Measurements from ENCODE around the gene HOXB4. TPM values are rescaled to one million over a fixed set of nuclear protein-coding genes. Genes with fewer than 3 reads are reported as not detected.

The HOXB4 gene
- total and polyA plus RNA-seq, 2 donors (not counting 1 experiment from before 2014, with no cell fraction given): 3.8 to 8.9 TPM

DNA sequence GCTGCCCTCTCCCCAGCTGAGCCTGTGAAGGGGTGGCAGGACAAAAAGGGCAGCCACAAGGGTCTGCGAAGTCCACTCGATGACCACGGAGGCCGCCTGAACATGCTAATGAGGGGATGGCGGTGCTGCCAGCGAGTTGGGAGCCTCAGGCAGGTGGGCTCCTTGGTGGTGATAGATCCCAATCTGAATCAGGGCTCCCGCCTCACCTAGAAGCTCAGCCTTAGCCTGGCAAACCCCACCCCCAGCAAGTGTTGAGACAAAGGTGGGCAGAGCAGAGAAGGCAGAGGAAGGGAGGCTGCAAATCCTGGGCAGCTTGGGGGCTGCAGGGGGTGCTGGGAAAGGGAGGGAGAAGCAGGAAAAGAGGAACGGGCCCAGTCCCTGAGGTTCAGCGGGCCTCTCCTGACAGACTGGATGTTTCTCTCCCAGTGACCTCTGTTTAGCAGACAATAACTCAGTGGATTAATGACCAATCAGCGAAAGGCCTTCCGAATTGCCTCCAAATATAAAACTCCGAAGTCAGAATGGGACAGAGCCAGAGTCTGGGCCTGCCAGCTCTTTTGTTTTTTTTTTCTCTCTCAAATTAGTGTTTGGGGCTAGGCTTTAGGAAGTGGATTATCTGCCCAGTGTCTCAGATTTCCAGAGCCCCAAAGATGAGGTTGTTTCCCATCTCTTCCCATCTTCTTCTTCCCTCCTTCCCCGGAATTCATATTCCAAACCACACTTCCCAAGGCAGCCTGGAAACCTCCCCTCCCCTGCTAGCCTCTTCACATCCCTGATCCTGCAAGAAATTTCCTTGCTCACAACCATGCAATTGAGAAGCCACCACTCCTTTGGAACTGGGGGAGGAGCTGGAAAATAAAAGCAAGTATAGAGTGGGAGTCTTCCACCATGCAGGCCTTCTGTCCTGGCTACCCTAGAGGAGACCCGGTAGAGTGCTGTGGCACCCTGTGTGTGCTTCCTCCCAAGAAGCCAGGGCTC is 18.0 kb downstream of the HOXB4 start:
- Histone ChIP-seq H3K27me3 (ENCODE audit: control insufficient read depth, insufficient read depth, low read length) (no peaks in the 10 kb centered on the region), H3K4me1 (ENCODE audit: control insufficient read depth, extremely low read depth, insufficient read depth, low read length) (peaks cover 56% of the 10 kb centered on the region), H3K9ac (ENCODE audit: insufficient read depth, low read length) (no peak overlapping the region), H3K4me3 (replicated peaks in 1 of 4; ENCODE audit: control extremely low read depth in 1 of 4, insufficient read depth in 1 of 4, low read depth in 3 of 4, low read length in 4 of 4) (peak overlapping the region; percentile 40 to 82 (median 75)), H3K36me3 (ENCODE audit: control insufficient read depth, insufficient read depth, low read length) (peaks cover 10% of the 10 kb centered on the region), H3K27ac (ENCODE audit: insufficient read depth, low read length) (peak overlapping the region; percentile 76), H4K20me1 (ENCODE audit: control insufficient read depth, extremely low read depth, insufficient read depth, low read length) (no peaks in the 10 kb centered on the region), H3K4me2 (ENCODE audit: extremely low read depth, insufficient read depth, low read length) (peak overlapping the region; percentile 100), H2AFZ (ENCODE audit: low read length) (no peak overlapping the region), H3K79me2 (ENCODE audit: control insufficient read depth, insufficient read depth, low read length) (peaks cover 98% of the 10 kb centered on the region), H3K9me3 (ENCODE audit: control insufficient read depth, insufficient read depth, low read depth, low read length) (no peaks in the 10 kb centered on the region)
- TF ChIP-seq EZH2 (IDR thresholded peaks at IDR 0.05; ENCODE audit: low read length, missing control alignments): no peak
- TF ChIP-seq, protein P1, sequence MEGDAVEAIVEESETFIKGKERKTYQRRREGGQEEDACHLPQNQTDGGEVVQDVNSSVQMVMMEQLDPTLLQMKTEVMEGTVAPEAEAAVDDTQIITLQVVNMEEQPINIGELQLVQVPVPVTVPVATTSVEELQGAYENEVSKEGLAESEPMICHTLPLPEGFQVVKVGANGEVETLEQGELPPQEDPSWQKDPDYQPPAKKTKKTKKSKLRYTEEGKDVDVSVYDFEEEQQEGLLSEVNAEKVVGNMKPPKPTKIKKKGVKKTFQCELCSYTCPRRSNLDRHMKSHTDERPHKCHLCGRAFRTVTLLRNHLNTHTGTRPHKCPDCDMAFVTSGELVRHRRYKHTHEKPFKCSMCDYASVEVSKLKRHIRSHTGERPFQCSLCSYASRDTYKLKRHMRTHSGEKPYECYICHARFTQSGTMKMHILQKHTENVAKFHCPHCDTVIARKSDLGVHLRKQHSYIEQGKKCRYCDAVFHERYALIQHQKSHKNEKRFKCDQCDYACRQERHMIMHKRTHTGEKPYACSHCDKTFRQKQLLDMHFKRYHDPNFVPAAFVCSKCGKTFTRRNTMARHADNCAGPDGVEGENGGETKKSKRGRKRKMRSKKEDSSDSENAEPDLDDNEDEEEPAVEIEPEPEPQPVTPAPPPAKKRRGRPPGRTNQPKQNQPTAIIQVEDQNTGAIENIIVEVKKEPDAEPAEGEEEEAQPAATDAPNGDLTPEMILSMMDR (conservative IDR thresholded peaks at IDR 0.05 in 1 of 2, IDR thresholded peaks at IDR 0.05 in 1 of 2; ENCODE audit: low read depth in 1 of 2, low read length in 2 of 2): peak in 1 of 2 donors; percentile 18
- peak in 1 of 2 donors; percentile 90 for DNase-seq (ENCODE audit: low read depth in 2 of 2)

DNA sequence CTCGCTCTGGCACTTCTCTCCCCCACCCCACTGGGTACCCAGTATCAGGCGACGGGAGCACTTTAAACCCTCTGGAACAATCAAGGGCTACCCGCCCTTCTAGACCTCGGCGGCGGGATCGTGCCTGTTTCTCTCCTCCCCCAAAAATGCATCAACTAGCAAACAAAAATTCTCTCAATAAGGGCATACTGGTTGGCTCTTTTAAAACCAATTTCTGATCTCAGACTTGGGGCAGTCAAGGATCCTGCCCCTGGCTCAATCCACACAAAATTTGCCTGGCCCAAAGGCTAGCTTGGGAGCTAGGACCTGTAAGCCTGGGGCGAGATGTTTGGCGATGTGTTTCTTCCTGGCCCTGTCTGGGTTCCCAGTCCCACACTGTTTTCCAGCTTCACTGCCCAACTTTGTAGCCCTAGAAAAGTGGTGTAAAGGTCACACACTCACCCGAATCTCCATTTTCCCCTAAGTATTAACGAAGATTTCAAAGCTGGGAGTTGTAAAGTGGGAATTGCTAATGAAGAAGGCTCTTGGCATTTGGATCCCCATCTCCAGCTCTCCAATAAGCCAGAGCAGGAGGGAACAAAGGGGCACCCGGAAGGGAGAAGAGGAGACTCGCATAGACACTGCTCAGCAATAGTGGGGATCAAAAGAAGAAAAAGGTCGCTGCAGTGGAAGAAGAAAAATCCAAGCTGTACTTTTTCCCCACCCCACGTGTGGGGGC is 18.9 kb downstream of the HOXB4 start:
- Histone ChIP-seq H3K4me2 (ENCODE audit: extremely low read depth, insufficient read depth, low read length) (peak overlapping the region; percentile 100), H3K79me2 (ENCODE audit: control insufficient read depth, insufficient read depth, low read length) (peaks cover 98% of the 10 kb centered on the region), H3K4me3 (replicated peaks in 1 of 4; ENCODE audit: control extremely low read depth in 1 of 4, insufficient read depth in 1 of 4, low read depth in 3 of 4, low read length in 4 of 4) (peak overlapping the region; percentile 67 to 82 (median 75)), H3K27ac (ENCODE audit: insufficient read depth, low read length) (peak overlapping the region; percentile 76), H3K9ac (ENCODE audit: insufficient read depth, low read length) (peak overlapping the region; percentile 48), H3K4me1 (ENCODE audit: control insufficient read depth, extremely low read depth, insufficient read depth, low read length) (peaks cover 56% of the 10 kb centered on the region), H4K20me1 (ENCODE audit: control insufficient read depth, extremely low read depth, insufficient read depth, low read length) (no peaks in the 10 kb centered on the region), H3K27me3 (ENCODE audit: control insufficient read depth, insufficient read depth, low read length) (no peaks in the 10 kb centered on the region), H2AFZ (ENCODE audit: low read length) (no peak overlapping the region), H3K36me3 (ENCODE audit: control insufficient read depth, insufficient read depth, low read length) (peaks cover 13% of the 10 kb centered on the region), H3K9me3 (ENCODE audit: control insufficient read depth, insufficient read depth, low read depth, low read length) (no peaks in the 10 kb centered on the region)
- peak in 1 of 2 donors; percentile 64 for DNase-seq (ENCODE audit: low read depth in 2 of 2)
- TF ChIP-seq, protein P1 (conservative IDR thresholded peaks at IDR 0.05 in 1 of 2, IDR thresholded peaks at IDR 0.05 in 1 of 2; ENCODE audit: low read depth in 1 of 2, low read length in 2 of 2): no peak
- TF ChIP-seq EZH2 (IDR thresholded peaks at IDR 0.05; ENCODE audit: low read length, missing control alignments): no peak

- Histone ChIP-seq H3K4me3 (replicated peaks in 1 of 4; ENCODE audit: control extremely low read depth in 1 of 4, insufficient read depth in 1 of 4, low read depth in 3 of 4, low read length in 4 of 4) (peak overlapping the region; percentile 67 to 82 (median 75)), H3K4me1 (ENCODE audit: control insufficient read depth, extremely low read depth, insufficient read depth, low read length) (peaks cover 59% of the 10 kb centered on the region), H3K4me2 (ENCODE audit: extremely low read depth, insufficient read depth, low read length) (peak overlapping the region; percentile 100), H3K36me3 (ENCODE audit: control insufficient read depth, insufficient read depth, low read length) (peaks cover 15% of the 10 kb centered on the region), H3K9me3 (ENCODE audit: control insufficient read depth, insufficient read depth, low read depth, low read length) (no peaks in the 10 kb centered on the region), H2AFZ (ENCODE audit: low read length) (no peak overlapping the region), H3K27ac (ENCODE audit: insufficient read depth, low read length) (peak overlapping the region; percentile 76), H4K20me1 (ENCODE audit: control insufficient read depth, extremely low read depth, insufficient read depth, low read length) (no peaks in the 10 kb centered on the region), H3K27me3 (ENCODE audit: control insufficient read depth, insufficient read depth, low read length) (no peaks in the 10 kb centered on the region), H3K79me2 (ENCODE audit: control insufficient read depth, insufficient read depth, low read length) (peaks cover 99% of the 10 kb centered on the region), H3K9ac (ENCODE audit: insufficient read depth, low read length) (no peak overlapping the region)
- peak in 1 of 2 donors; percentile 42 for DNase-seq (ENCODE audit: low read depth in 2 of 2)
- no peak for TF ChIP-seq EZH2 (IDR thresholded peaks at IDR 0.05; ENCODE audit: low read length, missing control alignments)
- TF ChIP-seq, protein P1 (conservative IDR thresholded peaks at IDR 0.05 in 1 of 2, IDR thresholded peaks at IDR 0.05 in 1 of 2; ENCODE audit: low read depth in 1 of 2, low read length in 2 of 2): no peak
Observed at GRCh38 chr17:48558831-48559121, 19.4 kb downstream of the HOXB4 start.
